ENCODE results near the gene ELMO2.

- TF ChIP-seq POLR2A (IDR thresholded peaks at IDR 0.05): no peak
- TF ChIP-seq, protein P1, sequence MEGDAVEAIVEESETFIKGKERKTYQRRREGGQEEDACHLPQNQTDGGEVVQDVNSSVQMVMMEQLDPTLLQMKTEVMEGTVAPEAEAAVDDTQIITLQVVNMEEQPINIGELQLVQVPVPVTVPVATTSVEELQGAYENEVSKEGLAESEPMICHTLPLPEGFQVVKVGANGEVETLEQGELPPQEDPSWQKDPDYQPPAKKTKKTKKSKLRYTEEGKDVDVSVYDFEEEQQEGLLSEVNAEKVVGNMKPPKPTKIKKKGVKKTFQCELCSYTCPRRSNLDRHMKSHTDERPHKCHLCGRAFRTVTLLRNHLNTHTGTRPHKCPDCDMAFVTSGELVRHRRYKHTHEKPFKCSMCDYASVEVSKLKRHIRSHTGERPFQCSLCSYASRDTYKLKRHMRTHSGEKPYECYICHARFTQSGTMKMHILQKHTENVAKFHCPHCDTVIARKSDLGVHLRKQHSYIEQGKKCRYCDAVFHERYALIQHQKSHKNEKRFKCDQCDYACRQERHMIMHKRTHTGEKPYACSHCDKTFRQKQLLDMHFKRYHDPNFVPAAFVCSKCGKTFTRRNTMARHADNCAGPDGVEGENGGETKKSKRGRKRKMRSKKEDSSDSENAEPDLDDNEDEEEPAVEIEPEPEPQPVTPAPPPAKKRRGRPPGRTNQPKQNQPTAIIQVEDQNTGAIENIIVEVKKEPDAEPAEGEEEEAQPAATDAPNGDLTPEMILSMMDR (IDR thresholded peaks at IDR 0.05): no peak
Measured at GRCh38 chr20:46349742-46350056, 56.7 kb downstream of the ELMO2 start.
